ENCODE data around the gene CFI.

DNA sequence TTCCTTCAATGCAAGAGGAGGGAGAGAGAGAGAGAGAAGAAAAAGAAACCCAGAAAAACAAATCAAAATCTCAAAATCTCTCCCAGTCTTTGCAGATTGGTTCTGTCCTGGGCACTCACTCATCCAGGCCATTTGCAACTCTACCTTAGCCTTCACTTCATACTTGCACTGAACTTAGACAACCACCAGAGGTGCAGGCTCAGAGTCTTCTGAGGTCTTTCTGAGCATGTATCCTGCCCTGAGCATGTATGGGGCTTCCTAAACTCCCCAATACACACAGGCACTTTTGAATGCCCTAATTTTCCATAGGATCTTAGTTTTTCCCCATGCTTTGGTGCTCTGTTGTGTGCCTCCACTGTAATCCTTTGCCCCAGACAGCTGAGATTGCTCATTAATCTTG is 2.9 kb downstream of the CFI start:
- no peak for TF ChIP-seq POLR2A (IDR thresholded peaks at IDR 0.05; ENCODE audit: low read depth, low read length)
- no peak for TF ChIP-seq TAF1 (IDR thresholded peaks at IDR 0.05; ENCODE audit: low read depth, low read length)
- TF ChIP-seq POLR2AphosphoS5 (IDR thresholded peaks at IDR 0.05; ENCODE audit: low read depth, low read length), result no peak
- TF ChIP-seq POU2F2 (IDR thresholded peaks at IDR 0.05; ENCODE audit: low read depth, low read length), result no peak
- no peak for TF ChIP-seq PAX5 (IDR thresholded peaks at IDR 0.05; ENCODE audit: insufficient read depth, low read length, severe bottlenecking)
- no peak for TF ChIP-seq SPI1 (IDR thresholded peaks at IDR 0.05; ENCODE audit: low read depth, low read length)
